GM10248 (cell line): Measurements from ENCODE around the gene GNAL.

Experiments
- CTCF ChIA-PET: fragments of 300-600 bp; sonication (Branson Sonifier 250); formaldehyde crosslinking; extraction: SDS; loops from one replicate; lab custom pipeline; 2021; ENCODE audit warnings: antibody characterized with exemption; lab: Yijun Ruan, JAX
- POLR2A ChIA-PET: fragments of 350-650 bp; sonication (Branson Sonifier 250); formaldehyde crosslinking; extraction: SDS; loops from one replicate; lab custom pipeline; 2020; ENCODE audit warnings: antibody characterized with exemption; lab: Yijun Ruan, JAX
- DNase-seq: peaks from one replicate; pipeline ENCODE4 v3.0.0; 2012; ENCODE audit errors: extremely low spot score
- TF ChIP-seq, protein P1 (sequence below): IDR thresholded peaks from 2 replicates; pipeline ENCODE4 v1.5.1; 2012; ENCODE audit warnings: mild to moderate bottlenecking, low read depth; ENCODE audit errors: extremely low read depth, missing control alignments, control extremely low read depth

Gene GNAL

DNA sequence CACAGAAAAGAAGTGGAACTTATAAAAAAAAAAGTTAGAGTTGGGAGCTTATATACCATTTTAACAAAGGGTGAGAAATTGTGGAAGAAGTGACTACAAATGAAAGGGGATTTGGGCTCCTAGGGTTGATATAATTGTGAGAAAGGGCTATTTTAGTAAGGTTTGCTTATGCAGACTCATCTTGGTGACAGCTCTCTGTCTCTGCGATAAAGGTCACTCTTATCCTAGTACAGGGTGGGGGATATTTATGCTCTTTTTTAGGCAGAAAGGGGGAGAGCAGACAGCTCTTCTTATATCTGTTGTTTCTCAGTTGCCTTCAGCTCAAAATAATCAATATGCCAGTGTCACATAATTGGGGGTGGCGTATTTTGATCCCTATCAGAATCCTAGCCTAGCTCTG is 130.9 kb downstream of the GNAL start:
- no peak for DNase-seq
- POLR2A ChIA-PET, result no interaction called here
- CTCF ChIA-PET, result no interaction called here
- TF ChIP-seq, protein P1, sequence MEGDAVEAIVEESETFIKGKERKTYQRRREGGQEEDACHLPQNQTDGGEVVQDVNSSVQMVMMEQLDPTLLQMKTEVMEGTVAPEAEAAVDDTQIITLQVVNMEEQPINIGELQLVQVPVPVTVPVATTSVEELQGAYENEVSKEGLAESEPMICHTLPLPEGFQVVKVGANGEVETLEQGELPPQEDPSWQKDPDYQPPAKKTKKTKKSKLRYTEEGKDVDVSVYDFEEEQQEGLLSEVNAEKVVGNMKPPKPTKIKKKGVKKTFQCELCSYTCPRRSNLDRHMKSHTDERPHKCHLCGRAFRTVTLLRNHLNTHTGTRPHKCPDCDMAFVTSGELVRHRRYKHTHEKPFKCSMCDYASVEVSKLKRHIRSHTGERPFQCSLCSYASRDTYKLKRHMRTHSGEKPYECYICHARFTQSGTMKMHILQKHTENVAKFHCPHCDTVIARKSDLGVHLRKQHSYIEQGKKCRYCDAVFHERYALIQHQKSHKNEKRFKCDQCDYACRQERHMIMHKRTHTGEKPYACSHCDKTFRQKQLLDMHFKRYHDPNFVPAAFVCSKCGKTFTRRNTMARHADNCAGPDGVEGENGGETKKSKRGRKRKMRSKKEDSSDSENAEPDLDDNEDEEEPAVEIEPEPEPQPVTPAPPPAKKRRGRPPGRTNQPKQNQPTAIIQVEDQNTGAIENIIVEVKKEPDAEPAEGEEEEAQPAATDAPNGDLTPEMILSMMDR, result no peak

DNA sequence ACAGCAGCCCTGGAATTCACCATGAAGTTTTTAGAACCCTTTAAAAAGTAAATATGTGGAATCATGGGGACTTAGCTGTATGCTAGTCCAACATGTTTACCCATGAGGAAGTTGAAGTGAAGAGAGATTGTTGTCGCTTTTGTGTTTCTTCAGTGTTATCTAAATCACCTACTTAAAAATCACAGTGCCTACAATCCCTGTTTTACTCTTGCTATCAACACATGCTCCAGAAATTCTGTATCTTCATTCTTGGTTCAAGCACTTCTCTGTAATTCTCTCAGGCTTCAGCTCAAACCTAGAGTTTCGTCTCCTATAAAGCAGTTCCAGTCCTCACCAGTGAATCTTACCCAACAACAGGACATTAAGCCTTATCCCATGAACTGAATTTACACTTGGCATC is 131.6 kb downstream of the GNAL start:
- ChIA-PET CTCF (no interaction called here), POLR2A (no interaction called here)
- no peak for DNase-seq
- TF ChIP-seq, protein P1, result no peak

DNA sequence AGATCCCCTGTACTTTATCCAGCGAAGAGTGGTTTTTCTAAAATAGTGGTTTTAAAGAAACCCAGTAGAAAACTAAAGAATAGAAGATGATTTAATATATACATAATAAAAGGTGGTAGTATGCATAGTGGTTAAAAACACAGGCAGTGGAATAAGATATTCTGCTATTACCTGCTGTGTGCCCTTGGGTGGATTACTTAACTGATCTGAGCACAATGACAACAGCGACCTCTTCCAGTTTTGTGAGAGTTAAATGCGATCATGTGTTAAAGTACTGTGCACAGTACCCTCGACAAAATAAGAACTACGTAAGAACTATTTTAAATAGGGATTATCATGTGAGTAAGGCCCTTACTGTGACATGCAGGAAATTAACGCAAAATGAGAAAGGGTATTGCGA is 132.1 kb downstream of the GNAL start:
- TF ChIP-seq, protein P1, result no peak
- CTCF ChIA-PET, result interaction anchor here (1.4 kb wide), 1 partner anchor 14 kb away, joined by 4 read pairs; no protein-coding TSS in a partner anchor
- no peak for DNase-seq
- POLR2A ChIA-PET, result no interaction called here

DNA sequence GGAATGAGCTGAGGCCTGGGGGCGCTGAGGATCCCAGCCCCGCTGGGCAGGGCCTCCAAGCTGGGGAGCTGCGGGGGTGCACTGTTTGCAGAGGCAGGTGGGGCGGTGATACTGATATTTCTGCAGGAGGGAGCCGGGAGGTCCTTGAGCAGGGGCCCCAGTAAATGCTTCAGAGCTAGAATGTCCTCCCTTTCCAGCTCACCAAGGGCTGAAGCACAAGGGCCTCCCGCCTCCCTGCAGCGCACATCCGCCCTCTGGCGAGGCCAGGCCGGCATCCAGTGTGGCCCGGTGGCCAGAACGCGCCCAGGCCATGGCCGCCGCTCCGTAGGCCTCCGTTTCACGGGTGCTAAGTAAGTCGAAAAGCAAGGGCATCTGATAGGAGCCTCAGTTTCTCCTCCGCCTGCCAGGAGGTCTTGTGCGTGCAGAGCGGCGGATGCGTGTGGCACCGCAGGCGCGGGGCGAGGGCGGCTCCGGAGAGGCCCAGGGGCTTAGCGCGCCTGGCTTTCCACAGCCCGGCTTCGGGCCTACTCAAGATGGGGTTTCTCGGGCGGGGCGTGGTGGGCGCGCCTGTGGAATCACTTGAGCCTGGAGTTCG is 132.7 kb downstream of the GNAL start:
- CTCF ChIA-PET, result interaction anchor here (1.4 kb wide), 1 partner anchor 13 kb away, joined by 4 read pairs; no protein-coding TSS in a partner anchor
- POLR2A ChIA-PET, result interaction anchor here (0.7 kb wide), 1 partner anchor 13 kb away, joined by 4 read pairs; no protein-coding TSS in a partner anchor
- DNase-seq, result no peak
- TF ChIP-seq, protein P1, result no peak

DNA sequence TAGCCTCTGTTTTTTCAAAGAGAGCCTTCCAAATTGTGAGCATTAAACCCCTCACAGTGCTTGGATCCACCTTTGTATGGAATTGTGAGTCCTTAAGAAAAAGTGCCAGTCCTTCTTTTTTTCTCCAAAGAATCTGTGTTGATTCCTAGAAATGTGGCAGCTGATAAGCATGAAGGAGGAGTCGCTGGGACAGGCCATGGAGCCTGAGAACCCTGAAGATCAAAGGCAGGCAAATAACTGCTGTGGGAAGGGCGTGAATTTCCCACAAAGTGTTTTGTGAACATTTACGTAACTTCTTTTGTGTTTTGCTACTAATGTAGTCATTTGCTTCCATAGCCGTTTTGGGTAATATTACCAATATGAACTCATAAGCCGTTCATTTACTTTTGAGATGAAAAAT is 134.5 kb downstream of the GNAL start:
- TF ChIP-seq, protein P1, result no peak
- CTCF ChIA-PET, result no interaction called here
- DNase-seq, result no peak
- POLR2A ChIA-PET, result no interaction called here

DNA sequence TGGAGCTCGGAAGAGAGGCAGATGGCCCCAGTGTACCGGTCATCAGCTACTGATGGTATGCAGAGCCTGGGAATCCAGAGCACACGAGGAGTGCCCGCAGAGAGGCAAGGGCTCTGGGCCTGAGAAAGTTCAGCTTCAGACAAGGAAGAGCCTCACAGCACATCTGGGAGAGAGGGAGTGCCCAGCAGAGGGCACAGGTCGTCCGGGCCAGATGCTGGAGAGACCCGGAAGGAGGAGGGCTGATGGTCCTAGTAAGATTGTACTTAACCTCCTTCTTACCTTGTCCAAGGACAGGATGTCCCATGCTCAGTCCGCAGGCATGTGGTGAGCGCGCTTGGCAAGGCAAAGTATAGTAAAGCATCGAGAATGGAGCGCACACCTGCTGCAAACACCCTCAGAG is 137.8 kb downstream of the GNAL start:
- ChIA-PET POLR2A (interaction anchor here (0.5 kb wide), 1 partner anchor 82 kb away, joined by 10 read pairs; no protein-coding TSS in a partner anchor), CTCF (interaction anchor here (1.7 kb wide), 1 partner anchor 88 kb away, joined by 4 read pairs; no protein-coding TSS in a partner anchor)
- TF ChIP-seq, protein P1, result no peak
- DNase-seq, result no peak
